Fibroblast of skin of left quadriceps (primary cell): ENCODE data around the gene AVEN.
"Not testable (repeated sequence)": the region's sequence is repeated elsewhere in the genome, so short reads cannot be mapped to it uniquely, and the experiment has no call there.

Source experiments
- DNase-seq, 2 experiments: peaks; one replicate each; pipeline ENCODE4 v3.0.0-alpha.2; 2013; ENCODE audit warnings: low read depth in 2 of 2

Gene AVEN

GRCh38 chr15:34038871-34039789 lies at the start of gene AVEN:
Gene AVEN (minus strand): TSS chr15:34039204. CDS start chr15:34039046, 158 bp downstream.
- no peak for DNase-seq

- no peak for DNase-seq
These were observed 46.7 kb upstream of the AVEN start for GRCh38 chr15:34085746-34086145.

DNA sequence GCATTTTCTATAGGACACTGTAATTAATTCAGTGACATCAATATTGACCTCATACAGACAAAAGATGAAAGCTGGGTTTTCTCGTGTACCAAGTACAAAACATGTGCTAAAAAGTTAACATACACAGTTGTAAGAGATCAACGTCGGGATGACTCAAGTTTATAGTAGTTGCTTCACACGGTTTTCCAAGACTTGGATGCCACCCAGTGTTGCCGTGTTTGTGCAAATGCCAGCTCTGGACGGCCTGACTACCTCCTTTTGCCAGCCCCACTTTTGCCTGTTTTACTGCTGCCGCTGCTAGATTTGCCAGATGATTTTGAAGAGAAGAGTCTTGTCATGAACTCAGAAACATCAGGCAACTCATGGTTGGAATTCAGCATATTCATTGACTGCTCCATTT lies 45.1 kb upstream of the AVEN start:
- no peak for DNase-seq

- no peak for DNase-seq
These were observed 40.9 kb upstream of the AVEN start for GRCh38 chr15:34079904-34080303.

DNA sequence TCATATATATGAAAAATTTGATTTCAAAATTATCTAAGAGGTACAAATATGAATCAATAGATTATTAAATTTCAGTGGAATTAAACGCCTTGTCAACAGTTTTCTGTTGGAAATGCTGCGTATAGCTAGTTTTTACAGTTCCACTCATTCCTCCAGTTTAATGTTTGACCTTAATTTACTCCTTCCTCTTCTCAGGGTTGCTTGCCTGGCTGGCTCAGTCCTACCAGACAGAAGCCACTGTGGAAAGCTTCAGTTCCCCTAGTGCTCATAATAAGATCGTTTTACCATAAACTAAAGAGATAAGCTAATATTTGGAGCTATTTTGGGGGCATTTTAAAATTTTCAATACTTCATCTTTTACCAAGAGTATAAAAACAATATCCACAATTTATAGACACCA lies 39.9 kb upstream of the AVEN start:
- DNase-seq: no peak

DNA sequence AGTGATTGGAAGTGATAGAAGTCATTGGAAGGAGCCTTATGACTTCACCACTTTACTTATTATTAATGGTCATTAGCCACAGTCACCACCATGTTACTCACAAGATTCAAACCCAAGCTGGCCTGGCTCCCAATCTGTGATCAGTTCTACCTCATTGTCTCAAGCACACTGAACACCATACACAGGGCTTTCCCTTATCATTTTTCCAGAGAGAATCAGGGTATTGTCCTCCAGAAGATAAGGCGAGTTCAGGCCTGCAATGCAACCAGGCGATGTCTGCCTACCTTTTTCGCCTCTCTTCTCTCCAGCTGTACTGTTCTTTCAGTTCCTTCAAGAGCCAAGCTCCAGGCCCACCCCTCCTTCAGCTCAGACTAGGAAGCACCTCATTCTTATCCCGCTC lies 37.8 kb upstream of the AVEN start:
- no peak for DNase-seq

DNA sequence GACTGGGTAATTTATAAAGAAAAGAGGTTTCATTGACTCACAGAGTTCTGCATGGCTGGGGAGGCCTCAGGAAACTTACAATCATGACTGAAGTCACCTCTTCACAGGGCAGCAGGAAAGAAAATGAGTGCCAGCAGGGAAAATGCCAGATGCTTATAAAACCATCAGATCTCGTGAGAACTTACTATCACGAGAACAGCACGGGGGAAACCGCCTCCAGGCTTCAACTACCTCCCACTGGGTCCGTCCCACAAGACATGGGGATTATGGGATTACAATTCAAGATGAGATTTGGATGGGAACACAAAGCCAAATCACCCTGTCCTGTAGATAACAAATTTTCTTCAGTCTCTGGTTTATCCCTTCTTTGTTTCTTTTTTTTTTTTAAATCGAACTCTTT lies 31.0 kb upstream of the AVEN start:
- no peak for DNase-seq

- DNase-seq: no peak
These were observed 26.9 kb upstream of the AVEN start for GRCh38 chr15:34065941-34066340.

- no peak for DNase-seq
These were observed 26.3 kb upstream of the AVEN start for GRCh38 chr15:34065261-34065660.

- DNase-seq: no peak
These were observed 25.4 kb upstream of the AVEN start for GRCh38 chr15:34064438-34064837.

- no peak for DNase-seq
These were observed 20.9 kb upstream of the AVEN start for GRCh38 chr15:34059946-34060345.

GRCh38 chr15:34059476-34059875 lies 20.5 kb upstream of the AVEN start:
- no peak for DNase-seq

GRCh38 chr15:34056911-34057310 lies 17.9 kb upstream of the AVEN start:
- DNase-seq: no peak

DNA sequence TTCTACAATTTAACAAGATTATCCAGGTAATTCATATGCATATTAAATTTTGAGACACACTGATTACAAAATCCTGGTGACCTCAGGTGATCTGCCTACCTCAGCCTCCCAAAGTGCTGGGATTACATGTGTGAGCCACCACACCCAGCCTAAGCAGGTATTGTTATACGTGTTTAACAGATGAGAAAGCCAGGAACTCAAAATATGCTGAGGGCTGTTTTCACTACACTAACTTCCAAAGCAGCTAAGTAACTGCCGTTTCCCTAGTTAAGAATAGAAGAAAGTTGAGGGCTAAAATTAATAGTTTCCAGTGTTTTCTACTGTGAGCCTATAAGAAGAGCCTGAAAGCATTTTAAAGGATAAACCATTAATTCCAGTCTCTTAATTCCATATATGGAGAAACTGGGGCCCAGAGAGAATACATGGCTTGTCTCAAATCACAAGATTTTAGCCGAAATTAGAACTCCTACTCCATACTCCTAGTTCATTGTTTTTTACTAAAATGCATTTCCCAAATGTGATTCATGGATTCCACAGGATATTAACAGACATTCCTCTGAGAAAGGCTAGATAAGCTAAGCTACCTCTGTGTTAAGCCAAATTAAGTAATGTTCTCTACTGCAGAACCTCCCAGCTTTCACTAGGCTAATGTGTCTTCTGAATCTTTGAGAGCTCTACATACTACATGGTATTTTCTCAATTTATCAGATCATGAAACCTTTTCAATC lies 17.0 kb upstream of the AVEN start:
- peak; percentile 79 to 80 for DNase-seq

DNA sequence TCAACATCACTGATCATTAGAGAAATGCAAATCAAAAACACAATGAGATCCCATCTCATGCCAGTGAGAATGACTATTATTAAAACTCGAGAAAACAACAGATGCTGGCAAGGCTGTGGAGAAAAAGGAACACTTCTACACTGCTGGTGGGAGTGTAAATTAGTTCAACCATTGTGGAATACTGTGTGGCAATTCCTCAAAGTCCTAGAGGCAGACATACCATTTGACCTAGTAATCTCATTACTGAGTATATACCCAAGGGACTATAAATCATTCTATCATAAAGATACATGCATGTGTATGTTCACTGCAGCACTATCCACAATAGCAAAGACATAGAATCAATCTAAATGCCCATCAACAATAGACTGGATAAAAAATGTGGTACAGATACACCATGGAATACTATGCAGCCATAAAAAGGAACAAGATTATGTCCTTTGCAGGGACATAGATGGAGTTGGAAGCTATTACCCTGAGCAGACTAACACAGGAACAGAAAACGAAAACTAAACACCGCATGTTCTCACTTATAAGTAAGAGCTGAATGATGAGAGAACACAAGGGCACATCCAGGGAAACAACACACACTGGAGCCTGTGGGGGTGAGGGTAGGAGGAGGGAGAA lies 15.2 kb upstream of the AVEN start:
- no peak for DNase-seq

DNA sequence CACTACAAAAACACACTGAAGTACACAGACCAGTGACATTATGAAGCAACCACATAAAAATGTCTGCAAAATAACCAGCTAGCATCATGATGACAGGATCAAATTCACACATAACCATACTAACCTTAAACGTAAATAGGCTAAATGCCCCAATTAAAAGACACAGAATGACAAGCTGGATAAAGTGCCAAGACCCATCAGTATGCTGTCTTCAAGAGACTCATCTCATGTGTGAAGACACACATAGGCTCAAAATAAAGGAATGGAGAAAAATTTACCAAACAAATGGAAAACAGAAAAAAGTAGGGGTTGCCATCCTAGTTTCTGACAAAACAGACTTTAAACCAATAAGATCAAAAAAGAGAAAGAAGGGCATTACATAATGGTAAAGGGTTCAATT lies 11.4 kb upstream of the AVEN start:
- not testable (repeated sequence) for DNase-seq

DNA sequence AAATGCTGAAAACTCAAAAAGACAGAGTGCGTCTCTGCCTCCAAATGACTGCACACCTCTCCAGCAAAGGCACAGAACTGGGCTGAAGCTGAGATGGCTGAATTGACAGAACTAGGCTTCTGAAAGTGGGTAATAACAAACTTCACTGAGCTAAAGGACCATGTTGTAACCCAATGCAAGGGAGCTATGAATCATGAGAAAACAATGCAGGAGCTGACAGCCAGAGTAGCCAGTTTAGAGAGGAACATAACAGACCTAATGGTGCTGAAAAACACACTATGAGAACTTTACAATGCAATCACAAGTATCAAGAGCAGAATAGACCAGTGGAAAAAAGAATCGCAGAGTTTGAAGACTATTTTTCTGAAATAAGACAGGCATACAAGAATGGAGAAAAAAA lies 10.1 kb upstream of the AVEN start:
- peak in 1 of 2 experiments; percentile 40 for DNase-seq

GRCh38 chr15:34047893-34048775 lies 9.1 kb upstream of the AVEN start:
- DNase-seq: no peak

- no peak for DNase-seq
These were observed 7.6 kb upstream of the AVEN start for GRCh38 chr15:34046471-34047145.

- DNase-seq: no peak
These were observed 4.8 kb upstream of the AVEN start for GRCh38 chr15:34043813-34044212.

GRCh38 chr15:34043391-34043790 lies 4.4 kb upstream of the AVEN start:
- DNase-seq: no peak
